ENCODE data around the gene RIMBP2.

GRCh38 chr12:130366159-130366558 is 349.9 kb downstream of the RIMBP2 start:
- TF ChIP-seq CTCF (IDR thresholded peaks at IDR 0.05), result no peak
- no peak for TF ChIP-seq RFX5 (IDR thresholded peaks at IDR 0.05; ENCODE audit: low read length)
- TF ChIP-seq REST (IDR thresholded peaks at IDR 0.05; ENCODE audit: low read depth, low read length), result no peak

Measured in SK-N-SH (cell line).